Astrocyte of the cerebellum (primary cell): ENCODE measurements around the gene CACNA2D3.
A peak's percentile ranks its signal among the peaks of the same experiment; 100 is the strongest.

Source experiments
- DNase-seq: peaks from one replicate; pipeline ENCODE4 v3.0.0-alpha.2; 2011; ENCODE audit warnings: low read depth
- H3K4me3 ChIP-seq: 2 replicates; pipeline ENCODE4 v1.5.1; 2011; ENCODE audit warnings: mild to moderate bottlenecking, low read depth, low read length, moderate library complexity
- CTCF ChIP-seq: IDR thresholded peaks from 2 replicates; pipeline ENCODE4 v1.5.1; 2012; ENCODE audit warnings: low read length, low read depth, moderate library complexity, mild to moderate bottlenecking; ENCODE audit errors: missing control alignments
- in situ Hi-C: cut with HindIII; loops from 2 replicates; pipeline ENCODE4 v1.10.0; 2017; ENCODE audit warnings: low sequenced_read_pairs

Gene CACNA2D3

GRCh38 chr3:54134713-54135112, 12.4 kb downstream of the CACNA2D3 start:
- in situ Hi-C loops, result no loop called here
- DNase-seq, result no peak
- H3K4me3 ChIP-seq, result no peak overlapping the region
- no peak for TF ChIP-seq CTCF

GRCh38 chr3:54137311-54137710, 15.0 kb downstream of the CACNA2D3 start:
- no peak for TF ChIP-seq CTCF
- no peak overlapping the region for H3K4me3 ChIP-seq
- in situ Hi-C loops, result no loop called here
- no peak for DNase-seq

GRCh38 chr3:54138937-54139547, 16.7 kb downstream of the CACNA2D3 start:
- in situ Hi-C loops, result no loop called here
- no peak overlapping the region for H3K4me3 ChIP-seq
- DNase-seq, result no peak
- TF ChIP-seq CTCF, result no peak

GRCh38 chr3:54139630-54140029, 17.3 kb downstream of the CACNA2D3 start:
- no peak for TF ChIP-seq CTCF
- DNase-seq, result no peak
- in situ Hi-C loops, result no loop called here
- no peak overlapping the region for H3K4me3 ChIP-seq

GRCh38 chr3:54144284-54144683, 21.9 kb downstream of the CACNA2D3 start:
- no peak for TF ChIP-seq CTCF
- no peak overlapping the region for H3K4me3 ChIP-seq
- in situ Hi-C loops, result no loop called here
- DNase-seq, result no peak

- TF ChIP-seq CTCF, result peak; percentile 60
- no peak overlapping the region for H3K4me3 ChIP-seq
- in situ Hi-C loops, result no loop called here
- no peak for DNase-seq
Measured at GRCh38 chr3:54146506-54147239, 24.3 kb downstream of the CACNA2D3 start.
